A673 (cell line): ENCODE data around the gene OR2V1.
"Not testable (repeated sequence)": the region's sequence is repeated elsewhere in the genome, so short reads cannot be mapped to it uniquely, and the experiment has no call there.

Experiments used
- EZH2 ChIP-seq: fragments of 200-600 bp; sonication (generic); IDR thresholded peaks from 2 replicates; pipeline ENCODE4 v1.6.1; 2017; ENCODE audit warnings: borderline replicate concordance, low read depth, mild to moderate bottlenecking, mixed read lengths, antibody characterized with exemption, low read length; ENCODE audit not compliant: poor library complexity, severe bottlenecking
- TF ChIP-seq, protein P1 (sequence below): fragments of 300-800, 200-600 bp; sonication (generic); conservative IDR thresholded peaks from 2 replicates; pipeline ENCODE4 v1.5.1; 2017; ENCODE audit warnings: low read depth, mild to moderate bottlenecking, antibody characterized with exemption, low read length, moderate library complexity, mixed read lengths

DNA sequence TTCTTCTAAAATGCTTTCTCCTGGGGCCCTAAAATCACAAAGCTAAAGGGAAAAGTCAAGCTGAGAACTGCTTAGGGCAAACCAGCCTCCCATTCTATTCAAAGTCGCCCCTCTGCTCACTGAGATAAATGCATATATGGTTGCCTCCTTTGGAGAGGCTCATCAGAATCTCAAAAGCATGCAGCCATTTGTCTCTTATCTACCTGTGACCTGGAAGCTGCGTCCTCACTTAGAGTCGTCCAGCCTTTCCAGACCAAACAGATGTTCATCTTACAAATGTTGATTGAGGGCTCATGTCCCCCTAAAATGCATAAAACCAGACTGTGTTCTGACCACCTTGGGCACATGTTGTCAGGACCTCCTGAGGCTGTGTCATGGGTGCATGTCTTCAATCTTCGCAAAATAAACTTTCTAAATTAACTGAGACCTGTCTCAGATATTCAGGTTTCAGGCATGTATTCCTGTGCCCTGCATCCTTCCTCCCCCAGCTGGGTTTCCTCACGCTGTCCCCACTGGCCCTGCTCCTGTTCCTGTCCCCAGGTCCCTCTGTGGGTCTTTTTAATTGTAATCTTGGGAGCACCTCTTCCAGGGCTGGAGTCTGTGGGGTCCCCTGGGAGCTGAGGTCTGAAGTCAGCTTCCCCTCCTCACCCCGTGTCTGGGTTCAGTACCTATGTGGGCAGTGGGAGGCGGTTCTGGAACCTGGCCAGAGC is 16.1 kb upstream of the OR2V1 start, which contains the start of gene OR2V2:
- TF ChIP-seq, protein P1, sequence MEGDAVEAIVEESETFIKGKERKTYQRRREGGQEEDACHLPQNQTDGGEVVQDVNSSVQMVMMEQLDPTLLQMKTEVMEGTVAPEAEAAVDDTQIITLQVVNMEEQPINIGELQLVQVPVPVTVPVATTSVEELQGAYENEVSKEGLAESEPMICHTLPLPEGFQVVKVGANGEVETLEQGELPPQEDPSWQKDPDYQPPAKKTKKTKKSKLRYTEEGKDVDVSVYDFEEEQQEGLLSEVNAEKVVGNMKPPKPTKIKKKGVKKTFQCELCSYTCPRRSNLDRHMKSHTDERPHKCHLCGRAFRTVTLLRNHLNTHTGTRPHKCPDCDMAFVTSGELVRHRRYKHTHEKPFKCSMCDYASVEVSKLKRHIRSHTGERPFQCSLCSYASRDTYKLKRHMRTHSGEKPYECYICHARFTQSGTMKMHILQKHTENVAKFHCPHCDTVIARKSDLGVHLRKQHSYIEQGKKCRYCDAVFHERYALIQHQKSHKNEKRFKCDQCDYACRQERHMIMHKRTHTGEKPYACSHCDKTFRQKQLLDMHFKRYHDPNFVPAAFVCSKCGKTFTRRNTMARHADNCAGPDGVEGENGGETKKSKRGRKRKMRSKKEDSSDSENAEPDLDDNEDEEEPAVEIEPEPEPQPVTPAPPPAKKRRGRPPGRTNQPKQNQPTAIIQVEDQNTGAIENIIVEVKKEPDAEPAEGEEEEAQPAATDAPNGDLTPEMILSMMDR: not testable (repeated sequence)
- not testable (repeated sequence) for TF ChIP-seq EZH2
